ENCODE data around the gene MARCHF10. TPM values are rescaled to one million over a fixed set of nuclear protein-coding genes. Genes with fewer than 3 reads are reported as not detected.
A peak's percentile ranks its signal among the peaks of the same experiment; 100 is the strongest.

Gene MARCHF10
- total and polyA plus RNA-seq, 9 donors = 0.06 to 6.5 (median 0.46) TPM; not detected in 3

- no peak overlapping the region for H3K4me3 ChIP-seq
- H3K9me3 ChIP-seq = no peaks in the 10 kb centered on the region
- no peaks in the 10 kb centered on the region for H3K36me3 ChIP-seq
- DNase-seq = no peak
- H3K27ac ChIP-seq = no peak overlapping the region
- intact Hi-C loops (cut with DNase I) = no loop called here
- 59 to 73% (median 64%) methylated on average over 11 of the region's 11 CpGs for WGBS, 3 donors
- H3K4me1 ChIP-seq (ENCODE audit: insufficient read depth) = no peaks in the 10 kb centered on the region
- TF ChIP-seq POLR2A (IDR thresholded peaks at IDR 0.05) (no peak), EP300 (IDR thresholded peaks at IDR 0.05) (no peak), CTCF (IDR thresholded peaks at IDR 0.05) (no peak)
- H3K27me3 ChIP-seq = no peaks in the 10 kb centered on the region
Observed at GRCh38 chr17:62822080-62822904, 14.2 kb upstream of the MARCHF10 start.

DNA sequence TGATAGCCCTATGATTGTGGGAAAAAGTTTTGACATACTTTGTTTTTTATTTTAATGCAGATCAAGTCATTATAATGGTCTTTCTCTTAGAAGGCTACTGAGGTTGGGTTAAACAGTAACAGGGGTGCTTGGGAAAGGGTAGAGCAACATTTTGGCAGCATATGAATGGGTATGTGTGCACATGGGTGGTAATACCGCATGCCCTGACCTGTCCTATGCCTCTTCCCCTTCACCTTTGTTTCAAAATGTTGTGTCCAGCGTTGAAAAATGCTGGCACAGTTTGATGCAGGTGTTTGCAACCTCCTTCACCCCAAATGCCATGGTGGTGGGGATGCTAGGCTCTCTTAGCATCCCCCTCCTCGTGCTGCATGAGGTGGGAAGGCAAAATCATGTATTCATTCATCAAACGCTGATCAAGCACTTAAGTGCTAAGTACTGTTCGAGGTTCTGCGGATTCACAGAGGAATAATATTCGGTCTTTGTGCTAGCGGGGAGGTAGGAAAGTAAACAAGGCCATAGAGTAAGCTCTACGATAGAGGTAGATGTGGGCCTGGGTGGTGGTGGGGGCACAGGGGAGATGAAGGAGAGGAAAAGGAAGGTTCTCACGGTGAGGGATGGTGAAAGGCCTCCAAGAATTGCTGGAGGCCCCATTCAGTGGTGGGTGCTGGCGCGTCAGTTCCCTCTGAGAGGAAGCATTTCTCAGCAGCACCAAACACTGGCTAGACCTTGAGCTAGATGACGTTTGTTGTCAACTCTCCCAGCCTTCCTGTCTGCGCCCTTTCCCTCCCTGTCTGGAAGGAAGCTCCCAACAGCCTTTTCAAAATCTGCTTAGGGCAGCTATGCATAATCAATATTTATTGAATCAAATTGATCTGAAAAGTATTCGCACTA is 13.3 kb upstream of the MARCHF10 start:
- intact Hi-C loops (cut with DNase I) = no loop called here
- 80 to 86% (median 83%) methylated on average over 15 of the region's 15 CpGs for WGBS, 3 donors
- Histone ChIP-seq H3K4me1 (ENCODE audit: insufficient read depth) (no peaks in the 10 kb centered on the region), H3K9me3 (no peaks in the 10 kb centered on the region), H3K4me3 (no peak overlapping the region), H3K27me3 (no peaks in the 10 kb centered on the region), H3K36me3 (no peaks in the 10 kb centered on the region), H3K27ac (no peak overlapping the region)
- no peak for TF ChIP-seq EP300 (IDR thresholded peaks at IDR 0.05)
- TF ChIP-seq POLR2A (IDR thresholded peaks at IDR 0.05) = no peak
- no peak for TF ChIP-seq CTCF (IDR thresholded peaks at IDR 0.05)
- DNase-seq = no peak

- no peak overlapping the region for H3K4me3 ChIP-seq
- no peaks in the 10 kb centered on the region for H3K27me3 ChIP-seq
- intact Hi-C loops (cut with DNase I) = no loop called here
- no peaks in the 10 kb centered on the region for H3K9me3 ChIP-seq
- WGBS, 3 donors = 2 to 5% (median 4%) methylated on average over 12 of the region's 12 CpGs
- peak in 4 of 5 donors; percentile 40 to 78 (median 56) for DNase-seq
- no peak overlapping the region for H3K27ac ChIP-seq
- no peaks in the 10 kb centered on the region for H3K4me1 ChIP-seq (ENCODE audit: insufficient read depth)
- TF ChIP-seq CTCF (IDR thresholded peaks at IDR 0.05) (no peak), POLR2A (IDR thresholded peaks at IDR 0.05) (no peak), EP300 (IDR thresholded peaks at IDR 0.05) (no peak)
- H3K36me3 ChIP-seq = no peaks in the 10 kb centered on the region
Observed at GRCh38 chr17:62819511-62820221, 11.6 kb upstream of the MARCHF10 start.

- 92 to 96% (median 94%) methylated on average over 7 of the region's 7 CpGs for WGBS, 3 donors
- no peak overlapping the region for H3K4me3 ChIP-seq
- no peaks in the 10 kb centered on the region for H3K4me1 ChIP-seq (ENCODE audit: insufficient read depth)
- no peak for DNase-seq
- H3K9me3 ChIP-seq = no peaks in the 10 kb centered on the region
- no peak for TF ChIP-seq POLR2A (IDR thresholded peaks at IDR 0.05)
- TF ChIP-seq CTCF (IDR thresholded peaks at IDR 0.05) = no peak
- TF ChIP-seq EP300 (IDR thresholded peaks at IDR 0.05) = no peak
- intact Hi-C loops (cut with DNase I) = no loop called here
- no peaks in the 10 kb centered on the region for H3K27me3 ChIP-seq
- H3K36me3 ChIP-seq = no peaks in the 10 kb centered on the region
- no peak overlapping the region for H3K27ac ChIP-seq
Observed at GRCh38 chr17:62818526-62818925, 10.4 kb upstream of the MARCHF10 start.

All from ovary (tissue), 9 donors.